HG03064 (cell line): ENCODE data around the gene POU2AF1.

Experiments
- ATAC-seq: cut with Tn5 transposase; IDR thresholded peaks from one replicate; pipeline ENCODE4 v1.9.1; 2021; ENCODE audit warnings: low read depth; ENCODE audit not compliant: unreplicated experiment

POU2AF1 gene

DNA sequence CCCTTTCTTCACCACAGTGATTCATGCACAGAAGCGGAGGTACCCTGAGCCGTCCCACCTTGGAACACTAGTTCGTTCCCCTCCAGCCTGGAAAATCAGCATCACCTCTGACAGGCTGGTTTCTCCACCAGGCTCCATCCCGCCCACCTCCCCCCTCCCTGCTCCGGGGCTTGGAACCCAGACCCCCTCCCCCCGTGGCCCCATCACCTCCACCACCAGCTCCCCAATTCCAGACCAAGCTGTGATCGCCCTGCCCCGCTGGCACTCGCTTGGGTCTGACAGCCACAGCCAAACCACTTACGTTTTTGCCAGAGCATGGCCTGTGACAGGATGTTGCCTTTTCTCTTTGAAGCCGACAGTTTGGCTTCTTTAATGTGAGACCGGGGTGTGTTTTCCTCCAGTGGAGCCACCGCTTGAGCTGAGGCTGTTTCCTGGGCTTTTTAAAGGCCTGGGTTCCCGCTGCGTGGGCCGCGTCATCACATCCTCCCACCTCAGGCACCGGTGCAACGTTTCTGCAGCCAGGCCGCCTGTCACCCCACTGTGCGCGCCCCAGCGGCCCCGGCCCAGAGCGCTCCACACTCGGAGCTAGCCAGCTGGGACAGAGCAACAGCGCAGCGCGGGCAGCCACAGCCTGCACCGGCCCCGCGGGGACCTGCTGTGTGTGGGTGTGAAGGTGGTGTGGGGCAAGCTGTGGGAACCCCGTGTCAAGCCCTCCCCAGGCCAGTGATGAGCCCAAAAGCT is at the start of gene POU2AF1:
Gene POU2AF1, minus strand, starts transcription at position 415 of the 741 bp plus-strand sequence. Its CDS starts 98 bp downstream, at position 317.
- peak; percentile 68 for ATAC-seq

DNA sequence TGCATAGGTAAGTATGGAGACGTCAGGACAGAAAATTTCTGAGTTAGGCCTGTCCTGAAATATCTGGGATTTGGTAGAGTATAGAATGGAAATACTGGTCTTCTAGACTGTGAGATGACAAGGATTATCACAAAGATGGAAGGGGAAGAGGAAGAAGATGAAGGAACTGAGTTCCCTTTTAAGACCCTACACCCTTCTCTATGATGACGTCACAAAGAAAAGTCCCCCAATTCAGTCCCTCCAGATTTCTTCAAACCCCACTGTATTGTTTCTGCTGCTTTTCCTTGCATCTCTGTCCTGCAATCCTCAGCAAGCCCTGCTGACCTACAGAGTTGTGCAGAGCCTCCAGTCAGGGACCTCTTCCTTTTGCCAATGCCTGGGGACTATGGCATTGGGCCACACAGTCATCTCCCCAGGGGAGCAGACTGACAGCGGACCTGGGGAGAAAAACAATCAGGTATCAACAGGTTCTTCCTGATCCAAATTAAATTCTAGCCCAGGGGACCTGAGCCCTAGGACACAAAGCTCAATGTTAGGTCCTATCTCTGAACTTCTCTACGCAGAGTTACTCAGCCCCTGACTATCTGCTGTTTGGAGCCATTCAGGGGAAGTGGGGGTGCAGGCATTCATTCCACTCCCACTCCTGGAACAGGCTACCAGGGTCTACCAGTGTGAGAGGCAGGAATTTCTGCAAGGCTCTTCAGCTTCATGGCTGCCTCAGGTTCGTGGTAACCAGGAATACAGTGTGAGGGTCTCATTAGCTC is 49.2 kb upstream of the POU2AF1 start:
- no peak for ATAC-seq

DNA sequence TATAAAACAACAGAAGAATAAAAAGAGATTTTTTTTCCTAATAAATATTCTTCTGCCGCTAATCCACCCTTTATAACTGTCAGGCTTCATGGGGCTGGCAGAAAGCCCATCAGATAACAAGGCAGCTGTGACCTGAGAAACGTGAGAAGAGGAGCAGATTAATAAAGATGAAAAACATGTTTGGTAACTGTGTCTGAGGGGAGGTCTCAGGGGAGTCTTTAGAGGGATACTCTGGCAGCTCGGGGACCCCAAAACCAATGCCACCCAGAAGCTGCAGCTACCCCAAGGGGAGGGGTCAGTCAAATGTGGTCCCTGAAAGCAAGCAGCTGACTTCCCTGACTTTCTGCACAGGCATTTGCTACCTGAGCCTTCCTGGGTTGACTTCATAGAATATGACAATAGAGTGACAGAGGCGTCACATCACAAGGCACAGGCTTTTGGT is 48.4 kb upstream of the POU2AF1 start:
- no peak for ATAC-seq

- no peak for ATAC-seq
Measured at GRCh38 chr11:111426617-111427016, 47.5 kb upstream of the POU2AF1 start.

- ATAC-seq = no peak
Measured at GRCh38 chr11:111423250-111423615, 44.2 kb upstream of the POU2AF1 start.

DNA sequence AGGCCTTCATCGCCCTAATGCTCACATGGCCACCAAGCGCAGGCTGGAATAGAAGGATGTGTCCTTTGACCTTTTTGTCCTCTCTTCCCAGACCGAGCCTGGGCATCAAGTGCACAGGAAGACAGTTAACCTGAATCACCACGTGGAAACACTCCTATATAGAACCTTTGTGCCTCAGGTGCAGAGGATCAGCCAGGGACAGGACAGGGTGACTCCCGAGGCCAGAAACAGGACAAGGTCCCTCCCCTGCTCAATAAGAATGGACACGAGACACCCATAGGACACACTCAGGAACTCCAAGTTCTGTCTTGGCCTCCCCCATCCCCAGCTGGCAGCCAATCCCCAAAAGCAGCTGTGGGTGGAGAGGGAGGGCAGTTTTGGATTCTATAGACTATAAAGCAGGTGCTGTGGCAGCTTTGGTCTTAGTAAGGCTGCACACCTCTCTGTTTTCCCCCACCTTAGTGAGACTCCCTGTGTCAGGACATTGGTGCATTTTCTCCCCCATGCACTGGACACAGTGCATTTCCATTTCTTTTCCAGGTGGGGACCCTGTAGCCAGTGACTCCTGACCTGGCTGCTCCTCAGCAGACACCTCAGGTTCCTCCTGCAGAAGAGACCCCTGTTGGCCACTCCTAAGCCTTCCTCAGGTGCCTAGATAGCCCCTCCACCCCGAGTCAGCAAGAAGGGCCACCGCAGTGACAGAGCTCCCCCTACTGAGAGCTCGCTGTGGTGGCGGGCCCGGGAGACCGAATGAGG is 43.6 kb upstream of the POU2AF1 start:
- ATAC-seq = peak; percentile 66

DNA sequence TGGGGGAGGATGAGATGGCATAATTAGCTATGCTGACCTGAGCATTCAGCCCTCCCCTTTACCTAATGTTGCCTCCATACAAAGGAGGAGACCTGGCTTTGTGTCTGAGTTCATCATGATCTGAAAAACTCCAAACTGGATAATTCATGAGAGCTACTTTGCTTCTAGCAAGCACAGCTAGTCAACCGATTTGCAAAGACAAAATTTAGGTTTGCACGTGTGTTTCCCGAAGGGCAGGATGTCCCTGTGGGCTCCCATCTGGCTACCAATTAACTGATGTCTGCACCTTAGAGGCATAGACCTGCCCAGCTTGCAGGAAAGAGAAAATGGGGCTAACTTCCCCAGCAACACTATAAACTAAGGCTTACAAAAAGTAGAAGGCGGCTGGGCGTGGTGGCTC is 42.2 kb upstream of the POU2AF1 start:
- no peak for ATAC-seq

GRCh38 chr11:111419641-111420327 is 40.7 kb upstream of the POU2AF1 start:
- ATAC-seq = no peak

DNA sequence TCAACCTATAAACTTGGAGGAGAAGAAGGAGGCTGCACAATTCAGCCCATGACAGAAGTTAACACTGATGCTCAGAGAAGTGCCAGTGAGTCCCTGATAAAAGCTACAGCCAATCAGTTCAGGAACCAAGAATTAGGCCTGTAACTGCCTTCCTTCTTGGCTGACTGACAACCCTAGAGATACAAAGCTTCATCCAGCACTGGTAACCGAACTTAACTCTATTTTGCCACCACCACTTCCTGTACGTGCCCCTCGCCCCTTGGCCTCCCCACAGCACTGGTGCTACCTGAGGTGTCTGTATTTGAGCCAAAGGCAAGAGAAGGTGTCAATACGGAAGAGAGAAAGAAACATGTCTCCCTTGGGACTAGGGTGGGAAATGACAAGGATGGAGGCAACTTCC is 40.1 kb upstream of the POU2AF1 start:
- ATAC-seq = no peak

- no peak for ATAC-seq
Measured at GRCh38 chr11:111418436-111418787, 39.3 kb upstream of the POU2AF1 start.

- ATAC-seq = peak; percentile 35
Measured at GRCh38 chr11:111417766-111418435, 38.8 kb upstream of the POU2AF1 start.

DNA sequence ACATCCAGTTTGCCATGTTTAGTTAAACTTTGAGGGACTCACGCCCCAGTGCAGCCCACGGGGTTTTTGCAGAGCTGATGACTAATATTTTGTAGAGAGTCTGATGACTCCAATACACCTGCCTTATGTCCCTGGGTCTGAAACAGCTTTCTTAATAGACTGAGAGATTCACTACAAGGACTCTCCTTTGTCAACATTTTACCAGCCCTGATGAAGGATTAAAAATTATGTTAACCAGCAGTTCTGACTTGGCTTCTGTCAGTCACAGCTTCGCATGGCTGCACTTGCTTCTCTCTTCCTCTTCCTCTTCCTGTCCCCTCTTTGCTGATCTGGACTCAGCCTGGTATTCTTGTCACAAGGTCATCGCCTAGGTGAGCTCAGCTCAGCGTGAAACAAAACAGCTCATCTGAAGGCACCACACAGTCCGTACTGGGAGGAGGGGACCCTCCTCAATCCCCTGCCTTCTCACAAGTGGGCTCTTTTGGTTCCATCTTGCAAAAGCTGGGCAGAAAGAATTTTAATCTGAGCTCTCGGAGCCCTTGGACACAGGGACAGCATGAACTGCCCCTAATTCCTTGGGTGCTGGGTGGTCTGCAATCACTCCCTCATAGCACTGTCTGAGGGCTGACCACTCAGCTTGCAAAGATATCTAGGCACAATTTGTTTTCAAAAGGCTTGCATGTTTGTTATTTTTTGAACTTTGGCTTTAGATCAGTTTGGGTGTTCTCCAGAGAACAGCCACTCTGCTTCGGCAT is 38.1 kb upstream of the POU2AF1 start:
- peak; percentile 62 for ATAC-seq

GRCh38 chr11:111416231-111416960 is 37.3 kb upstream of the POU2AF1 start:
- no peak for ATAC-seq

DNA sequence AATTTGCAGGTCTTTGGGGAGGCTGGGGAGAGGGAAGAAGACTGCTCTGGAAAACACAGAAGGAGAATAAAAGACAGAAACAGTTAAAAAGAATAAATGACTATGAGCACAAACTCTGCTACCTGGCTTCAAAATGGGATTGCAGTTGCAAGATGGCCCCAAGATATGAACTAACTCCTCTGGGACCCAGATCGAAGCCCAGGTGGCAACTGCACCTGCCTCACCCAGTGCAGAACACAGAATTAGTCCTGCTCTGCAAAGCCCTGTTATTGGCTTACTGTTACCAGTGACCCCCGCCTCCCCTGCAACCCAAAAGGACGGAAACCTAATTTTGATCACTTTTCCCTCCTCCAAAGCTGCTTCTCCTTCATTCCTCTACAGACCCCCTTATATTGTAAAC is 35.9 kb upstream of the POU2AF1 start:
- no peak for ATAC-seq

- no peak for ATAC-seq
Measured at GRCh38 chr11:111414267-111414931, 35.3 kb upstream of the POU2AF1 start.

GRCh38 chr11:111413849-111414248 is 34.8 kb upstream of the POU2AF1 start:
- no peak for ATAC-seq

GRCh38 chr11:111412293-111412692 is 33.2 kb upstream of the POU2AF1 start:
- no peak for ATAC-seq

DNA sequence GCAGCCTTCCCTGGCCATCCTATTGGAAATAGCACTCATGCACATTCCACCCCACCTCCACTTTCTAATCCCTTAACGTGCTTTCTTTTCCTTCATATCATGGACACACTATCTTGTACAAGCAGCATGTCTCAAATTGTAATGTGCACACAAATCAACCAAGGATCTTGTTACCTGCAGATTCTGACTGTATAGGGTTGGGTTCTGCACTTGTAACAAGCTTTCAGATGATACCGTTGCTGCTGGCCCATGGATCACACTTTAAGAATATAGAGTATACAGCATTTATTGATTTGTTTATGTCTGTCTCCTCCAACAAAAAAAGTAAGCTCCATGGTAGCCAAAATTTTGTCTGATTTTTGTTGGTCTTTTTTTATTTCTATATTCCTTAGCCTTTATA is 32.4 kb upstream of the POU2AF1 start:
- ATAC-seq = no peak
